NCI-H2171 (cell line): ENCODE measurements around the gene OR4K13.

Experiments
- DNase-seq: peaks from one replicate; lab custom pipeline; 2025; lab: John Stamatoyannopoulos, UW

Gene OR4K13, protein sequence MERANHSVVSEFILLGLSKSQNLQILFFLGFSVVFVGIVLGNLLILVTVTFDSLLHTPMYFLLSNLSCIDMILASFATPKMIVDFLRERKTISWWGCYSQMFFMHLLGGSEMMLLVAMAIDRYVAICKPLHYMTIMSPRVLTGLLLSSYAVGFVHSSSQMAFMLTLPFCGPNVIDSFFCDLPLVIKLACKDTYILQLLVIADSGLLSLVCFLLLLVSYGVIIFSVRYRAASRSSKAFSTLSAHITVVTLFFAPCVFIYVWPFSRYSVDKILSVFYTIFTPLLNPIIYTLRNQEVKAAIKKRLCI

GRCh38 chr14:20035938-20036337 lies at the start of gene OR4K13:
OR4K13 (minus strand) TSS chr14:20036038; CDS start chr14:20034758, 1,280 bp downstream.
- no peak for DNase-seq

DNA sequence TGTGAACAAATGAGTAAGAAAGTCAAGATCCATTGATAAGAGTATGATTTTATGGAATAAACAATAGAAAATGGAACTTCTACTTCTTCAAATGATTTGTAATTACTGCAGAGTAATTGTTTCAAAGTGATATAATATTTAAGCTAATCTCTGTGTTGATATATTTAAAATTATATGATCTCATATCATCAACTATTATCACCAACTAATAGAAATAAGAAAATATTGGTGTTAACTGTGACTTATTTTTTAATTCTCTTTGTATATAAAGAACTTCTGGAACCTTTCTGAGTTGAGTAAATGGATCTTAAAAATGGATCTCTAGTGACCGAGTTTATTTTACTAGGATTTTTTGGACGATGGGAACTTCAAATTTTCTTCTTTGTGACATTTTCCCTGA lies 23.9 kb upstream of the OR4K13 start, which contains the start of gene OR4L1:
Gene OR4L1 (plus strand): TSS at position 301 of the 400 bp plus-strand sequence. CDS start 0 bp downstream, at position 301.
- DNase-seq: no peak

GRCh38 chr14:20048202-20048601 lies 12.4 kb upstream of the OR4K13 start:
- DNase-seq: no peak

- DNase-seq: no peak
Observed at GRCh38 chr14:20044243-20044642, 8.4 kb upstream of the OR4K13 start.

- no peak for DNase-seq
Observed at GRCh38 chr14:20035449-20035848, 389 bp downstream of the OR4K13 start.

GRCh38 chr14:20031058-20031457 lies 4.8 kb downstream of the OR4K13 start:
- no peak for DNase-seq

- no peak for DNase-seq
Observed at GRCh38 chr14:20019257-20019865, 16.5 kb downstream of the OR4K13 start, which contains the start of gene OR4K14. OR4K14 (minus strand) TSS chr14:20019307; CDS start chr14:20015193, 4,114 bp downstream.

- DNase-seq: no peak
Observed at GRCh38 chr14:20008156-20008555, 27.7 kb downstream of the OR4K13 start.

DNA sequence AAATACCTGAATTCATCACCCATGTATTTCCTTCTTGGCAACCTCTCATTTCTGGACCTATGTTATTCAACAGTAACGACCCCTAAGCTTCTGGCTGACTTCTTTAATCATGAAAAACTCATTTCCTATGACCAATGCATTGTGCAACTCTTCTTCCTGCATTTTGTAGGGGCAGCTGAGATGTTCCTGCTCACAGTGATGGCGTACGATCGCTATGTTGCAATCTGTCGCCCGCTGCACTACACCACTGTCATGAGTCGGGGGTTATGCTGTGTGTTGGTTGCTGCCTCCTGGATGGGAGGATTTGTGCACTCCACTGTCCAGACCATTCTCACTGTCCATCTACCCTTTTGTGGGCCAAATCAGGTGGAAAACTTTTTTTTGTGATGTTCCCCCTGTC lies 33.5 kb downstream of the OR4K13 start:
- no peak for DNase-seq

DNA sequence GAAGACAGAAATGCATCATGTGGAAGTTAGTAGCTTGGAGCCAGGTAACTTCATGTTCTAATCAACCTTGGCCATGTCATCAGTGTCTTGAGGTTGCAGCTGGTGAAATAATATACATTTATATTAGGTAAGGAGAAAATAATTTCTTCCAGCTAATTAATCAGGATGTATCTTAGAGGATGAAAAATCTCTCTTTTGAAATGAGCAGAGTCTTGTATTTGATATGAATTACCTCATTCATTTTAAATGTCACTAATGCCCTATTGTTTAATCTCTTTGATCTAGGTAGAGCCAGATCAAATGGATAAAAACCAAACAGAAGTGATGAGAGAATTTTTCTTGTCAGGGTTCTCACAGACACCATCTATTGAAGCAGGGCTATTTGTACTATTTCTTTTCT lies 34.0 kb downstream of the OR4K13 start, which contains the start of gene OR4Q2:
Gene OR4Q2 (plus strand): TSS at position 301 of the 400 bp plus-strand sequence.
- DNase-seq: no peak

DNA sequence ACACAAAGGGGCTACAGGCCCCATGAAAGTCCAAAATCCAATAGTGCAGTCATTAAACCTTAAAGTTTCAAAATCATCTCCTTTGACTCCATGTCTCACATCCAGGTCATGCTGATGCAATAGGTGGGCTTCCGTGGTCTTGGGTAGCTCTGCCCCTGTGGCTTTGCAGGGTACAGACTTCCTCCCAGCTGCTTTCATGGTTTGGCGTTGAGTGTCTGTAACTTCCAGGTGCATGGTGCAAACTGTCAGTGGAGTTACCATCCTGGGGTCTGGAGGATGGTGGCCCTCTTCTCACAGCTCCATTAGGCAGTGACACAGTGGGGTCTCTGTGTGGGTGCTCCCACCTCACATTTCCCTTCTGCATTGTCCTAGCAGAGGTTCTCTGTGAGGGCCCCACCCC lies 42.4 kb downstream of the OR4K13 start:
- no peak for DNase-seq
